CD4-positive, alpha-beta T cell treated with Interleukin-15 for 4 hours (primary cell): ENCODE data around the gene PLIN1.

ENCODE experiments used
- DNase-seq: peaks from one replicate; pipeline ENCODE4 v3.0.0-alpha.2; 2020; ENCODE audit warnings: low spot score

Gene PLIN1

GRCh38 chr15:89652666-89653065, 26.5 kb downstream of the PLIN1 start:
- DNase-seq, result no peak

- no peak for DNase-seq
Measured at GRCh38 chr15:89652131-89652530, 27.0 kb downstream of the PLIN1 start.

- no peak for DNase-seq
Measured at GRCh38 chr15:89649716-89650115, 29.5 kb downstream of the PLIN1 start.

- no peak for DNase-seq
Measured at GRCh38 chr15:89649013-89649625, 30.0 kb downstream of the PLIN1 start.

GRCh38 chr15:89648106-89649012, 30.8 kb downstream of the PLIN1 start:
- DNase-seq, result no peak

- peak; percentile 47 for DNase-seq
Measured at GRCh38 chr15:89647191-89647851, 31.8 kb downstream of the PLIN1 start.

- DNase-seq, result no peak
Measured at GRCh38 chr15:89646416-89647141, 32.6 kb downstream of the PLIN1 start.

- no peak for DNase-seq
Measured at GRCh38 chr15:89645680-89646079, 33.5 kb downstream of the PLIN1 start.

- no peak for DNase-seq
Measured at GRCh38 chr15:89642106-89642505, 37.1 kb downstream of the PLIN1 start.

GRCh38 chr15:89641053-89641452, 38.1 kb downstream of the PLIN1 start:
- DNase-seq, result no peak

GRCh38 chr15:89640245-89640644, 38.9 kb downstream of the PLIN1 start:
- DNase-seq, result no peak

GRCh38 chr15:89633585-89633984, 45.6 kb downstream of the PLIN1 start:
- DNase-seq, result no peak

GRCh38 chr15:89632563-89633430, 46.4 kb downstream of the PLIN1 start:
- DNase-seq, result no peak

GRCh38 chr15:89631902-89632264, 47.3 kb downstream of the PLIN1 start:
- no peak for DNase-seq

GRCh38 chr15:89630974-89631901, 47.9 kb downstream of the PLIN1 start:
- no peak for DNase-seq

GRCh38 chr15:89630260-89630659, 48.9 kb downstream of the PLIN1 start:
- DNase-seq, result no peak

- no peak for DNase-seq
Measured at GRCh38 chr15:89629829-89630228, 49.3 kb downstream of the PLIN1 start.

GRCh38 chr15:89628806-89629715, 50.1 kb downstream of the PLIN1 start:
- no peak for DNase-seq

GRCh38 chr15:89628301-89628700, 50.9 kb downstream of the PLIN1 start:
- DNase-seq, result no peak
